Peyer's patch (tissue), 4 donors: ENCODE measurements around the gene CHST9. TPM values are rescaled to one million over a fixed set of nuclear protein-coding genes. Genes with fewer than 3 reads are reported as not detected.

Experiments
- DNase-seq, 3 donors: peaks; one replicate each; pipeline ENCODE4 v3.0.0-alpha.2; 2017 to 2019
- H3K27ac ChIP-seq, 4 donors: fragments of 200-600 bp; sonication (generic); one replicate each; pipeline ENCODE4 v1.5.1; 2016 to 2019
- H3K27me3 ChIP-seq, 2 donors: fragments of 200-600 bp; sonication (generic); one replicate each; pipeline ENCODE4 v1.5.1; 2019
- H3K36me3 ChIP-seq, 3 donors: fragments of 200-600 bp; sonication (generic); one replicate each; pipeline ENCODE4 v1.5.1; 2016 to 2019
- H3K4me1 ChIP-seq, 4 donors: fragments of 200-600 bp; sonication (generic); one replicate each; pipeline ENCODE4 v1.5.1; 2016 to 2019
- H3K4me3 ChIP-seq, 4 donors: fragments of 200-600 bp; sonication (generic); 1 replicate in 3 of 4; 2 replicates in 1 of 4; pipeline ENCODE4 v1.5.1; 2016 to 2019; ENCODE audit warnings: mild to moderate bottlenecking in 1 of 4
- H3K9me3 ChIP-seq, 4 donors: fragments of 200-600 bp; sonication (generic); one replicate each; pipeline ENCODE4 v1.5.1; 2016 to 2019; ENCODE audit warnings: mild to moderate bottlenecking in 1 of 4
- POLR2A ChIP-seq, 2 donors: fragments of 450-650 bp; IDR thresholded peaks; one replicate each; pipeline ENCODE4 v1.5.1; 2017; ENCODE audit warnings: antibody characterized with exemption in 2 of 2, mild to moderate bottlenecking in 2 of 2, moderate library complexity in 2 of 2
- total RNA-seq, 4 donors: library from RNA; depleted of rRNA; stranded (reverse); fragments of >200 nt; gene quantifications; one replicate each; pipeline ENCODE4 v1.1.0, GENCODE V29; 2016
- TF ChIP-seq, protein P1 (sequence below), 6 experiments: fragments of 450-650 bp in 4 of 6; fragments of 200-600 bp in 2 of 6; sonication (generic) in 1 of 6; IDR thresholded peaks; one replicate each; pipeline ENCODE4 v1.5.1; 2017 to 2019; ENCODE audit warnings: antibody characterized with exemption in 6 of 6, mild to moderate bottlenecking in 3 of 6, moderate library complexity in 1 of 6

CHST9 gene
- total RNA-seq, 4 donors from 2014 or later = 0.27 to 0.95 TPM; not detected in 2

DNA sequence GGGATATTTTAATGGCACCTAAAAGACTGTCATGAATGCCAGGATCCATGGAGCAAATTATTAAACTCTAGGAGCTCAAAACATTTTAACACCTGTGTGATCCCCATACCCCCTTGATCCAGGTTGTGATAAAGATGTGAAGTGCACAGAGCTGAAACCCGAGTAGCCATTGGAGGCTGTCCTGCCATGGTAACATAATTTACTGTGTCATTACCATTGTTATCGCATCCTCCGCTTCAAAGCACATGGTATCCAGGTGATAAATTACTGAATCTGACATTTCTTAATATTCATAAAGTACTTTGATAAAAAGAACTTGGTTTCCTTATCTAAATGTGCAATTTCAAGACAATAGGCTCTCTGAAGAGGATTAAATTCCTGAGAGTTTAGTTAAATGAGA is 109.3 kb downstream of the CHST9 start:
- H3K9me3 ChIP-seq = no peaks in the 10 kb centered on the region
- no peak overlapping the region for H3K4me3 ChIP-seq
- TF ChIP-seq, protein P1, sequence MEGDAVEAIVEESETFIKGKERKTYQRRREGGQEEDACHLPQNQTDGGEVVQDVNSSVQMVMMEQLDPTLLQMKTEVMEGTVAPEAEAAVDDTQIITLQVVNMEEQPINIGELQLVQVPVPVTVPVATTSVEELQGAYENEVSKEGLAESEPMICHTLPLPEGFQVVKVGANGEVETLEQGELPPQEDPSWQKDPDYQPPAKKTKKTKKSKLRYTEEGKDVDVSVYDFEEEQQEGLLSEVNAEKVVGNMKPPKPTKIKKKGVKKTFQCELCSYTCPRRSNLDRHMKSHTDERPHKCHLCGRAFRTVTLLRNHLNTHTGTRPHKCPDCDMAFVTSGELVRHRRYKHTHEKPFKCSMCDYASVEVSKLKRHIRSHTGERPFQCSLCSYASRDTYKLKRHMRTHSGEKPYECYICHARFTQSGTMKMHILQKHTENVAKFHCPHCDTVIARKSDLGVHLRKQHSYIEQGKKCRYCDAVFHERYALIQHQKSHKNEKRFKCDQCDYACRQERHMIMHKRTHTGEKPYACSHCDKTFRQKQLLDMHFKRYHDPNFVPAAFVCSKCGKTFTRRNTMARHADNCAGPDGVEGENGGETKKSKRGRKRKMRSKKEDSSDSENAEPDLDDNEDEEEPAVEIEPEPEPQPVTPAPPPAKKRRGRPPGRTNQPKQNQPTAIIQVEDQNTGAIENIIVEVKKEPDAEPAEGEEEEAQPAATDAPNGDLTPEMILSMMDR (IDR thresholded peaks at IDR 0.05) = no peak
- TF ChIP-seq POLR2A (IDR thresholded peaks at IDR 0.05) = no peak
- H3K27me3 ChIP-seq = no peaks in the 10 kb centered on the region
- no peaks in the 10 kb centered on the region for H3K4me1 ChIP-seq
- H3K36me3 ChIP-seq = no peaks in the 10 kb centered on the region
- DNase-seq = no peak
- no peak overlapping the region for H3K27ac ChIP-seq

DNA sequence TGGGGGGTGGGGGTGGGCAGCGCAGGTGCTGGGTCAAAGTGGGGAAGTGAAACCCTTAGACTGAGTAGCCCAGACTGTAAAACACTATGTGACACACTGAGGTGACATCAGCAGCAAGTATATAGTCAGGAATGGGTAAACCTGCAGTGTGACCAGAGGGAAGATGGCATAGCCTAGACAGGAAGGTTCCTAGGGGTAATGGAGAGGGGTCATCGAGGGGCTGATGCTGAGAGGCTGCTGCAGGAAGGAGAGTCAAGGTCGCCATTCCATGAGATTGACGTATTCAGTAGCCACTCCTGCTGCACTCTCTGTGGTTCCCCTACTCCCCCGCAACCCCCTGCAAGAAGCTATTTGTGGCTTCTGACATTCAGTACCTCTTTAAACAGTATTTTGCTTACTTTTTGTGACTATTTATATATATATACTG is 111.7 kb downstream of the CHST9 start:
- no peak overlapping the region for H3K27ac ChIP-seq
- TF ChIP-seq, protein P1 (IDR thresholded peaks at IDR 0.05) = no peak
- TF ChIP-seq POLR2A (IDR thresholded peaks at IDR 0.05) = no peak
- no peaks in the 10 kb centered on the region for H3K4me1 ChIP-seq
- H3K9me3 ChIP-seq = no peaks in the 10 kb centered on the region
- no peaks in the 10 kb centered on the region for H3K27me3 ChIP-seq
- no peaks in the 10 kb centered on the region for H3K36me3 ChIP-seq
- H3K4me3 ChIP-seq = no peak overlapping the region
- DNase-seq = no peak

- no peak overlapping the region for H3K4me3 ChIP-seq
- H3K36me3 ChIP-seq = no peaks in the 10 kb centered on the region
- TF ChIP-seq, protein P1 (IDR thresholded peaks at IDR 0.05) = no peak
- TF ChIP-seq POLR2A (IDR thresholded peaks at IDR 0.05) = no peak
- no peak for DNase-seq
- H3K9me3 ChIP-seq = no peaks in the 10 kb centered on the region
- no peak overlapping the region for H3K27ac ChIP-seq
- no peaks in the 10 kb centered on the region for H3K27me3 ChIP-seq
- no peaks in the 10 kb centered on the region for H3K4me1 ChIP-seq
Observed at GRCh38 chr18:27064673-27065072, 120.4 kb downstream of the CHST9 start.

DNA sequence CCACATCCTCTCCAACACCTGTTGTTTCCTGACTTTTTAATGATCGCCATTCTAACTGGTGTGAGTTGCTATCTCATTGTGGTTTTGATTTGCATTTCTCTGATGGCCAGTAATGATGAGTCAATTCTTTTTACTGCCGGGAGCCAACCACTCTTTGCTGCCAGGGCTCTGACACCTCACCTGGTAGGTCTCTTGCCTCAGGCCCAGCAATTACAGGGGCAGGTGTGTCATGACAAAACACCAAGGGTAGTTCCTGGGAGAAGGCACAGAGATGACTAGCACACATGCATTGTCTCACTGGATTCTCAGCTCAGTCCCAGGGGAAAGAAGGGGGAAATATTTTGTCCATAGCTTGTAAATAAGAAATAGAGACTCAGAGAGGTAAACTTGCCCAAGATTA is 122.3 kb downstream of the CHST9 start:
- H3K9me3 ChIP-seq = no peaks in the 10 kb centered on the region
- no peaks in the 10 kb centered on the region for H3K36me3 ChIP-seq
- no peaks in the 10 kb centered on the region for H3K4me1 ChIP-seq
- no peak for TF ChIP-seq POLR2A (IDR thresholded peaks at IDR 0.05)
- TF ChIP-seq, protein P1 (IDR thresholded peaks at IDR 0.05) = no peak
- no peak overlapping the region for H3K4me3 ChIP-seq
- no peak for DNase-seq
- no peak overlapping the region for H3K27ac ChIP-seq
- no peaks in the 10 kb centered on the region for H3K27me3 ChIP-seq

- TF ChIP-seq POLR2A (IDR thresholded peaks at IDR 0.05) = no peak
- TF ChIP-seq, protein P1 (IDR thresholded peaks at IDR 0.05) = no peak
- no peaks in the 10 kb centered on the region for H3K4me1 ChIP-seq
- DNase-seq = no peak
Observed at GRCh38 chr18:27061488-27062095, 123.5 kb downstream of the CHST9 start.

More at GRCh38 chr18:27061488-27062095, 123.5 kb downstream of the CHST9 start:
- no peak overlapping the region for H3K4me3 ChIP-seq
- no peaks in the 10 kb centered on the region for H3K27me3 ChIP-seq
- no peaks in the 10 kb centered on the region for H3K9me3 ChIP-seq
- H3K36me3 ChIP-seq = no peaks in the 10 kb centered on the region
- H3K27ac ChIP-seq = no peak overlapping the region
